Mucosa of descending colon (tissue), 3 donors: ENCODE measurements around the gene C7orf57. TPM values are rescaled to one million over a fixed set of nuclear protein-coding genes. Genes with fewer than 3 reads are reported as not detected.
"Not testable (repeated sequence)": the region's sequence is repeated elsewhere in the genome, so short reads cannot be mapped to it uniquely, and the experiment has no call there.

Source experiments
- ATAC-seq: fragments of 200-7000 bp; cut with Tn5 transposase; one replicate; pipeline ENCODE4 v1.9.1; 2020; ENCODE audit warnings: mild to moderate bottlenecking, moderate library complexity
- DNase-seq, 3 donors: peaks; one replicate each; pipeline ENCODE4 v3.0.0-alpha.2; 2020
- H3K36me3 ChIP-seq: fragments of 200-600 bp; one replicate; pipeline ENCODE4 v1.8.0; 2021; ENCODE audit warnings: low read depth, mild to moderate bottlenecking
- H3K4me1 ChIP-seq: fragments of 200-600 bp; one replicate; pipeline ENCODE4 v1.8.0; 2021; ENCODE audit warnings: low read depth, mild to moderate bottlenecking
- H3K4me3 ChIP-seq: fragments of 200-600 bp; one replicate; pipeline ENCODE4 v1.8.0; 2021; ENCODE audit warnings: mild to moderate bottlenecking
- H3K9me3 ChIP-seq: fragments of 200-600 bp; one replicate; pipeline ENCODE4 v1.8.0; 2021; ENCODE audit warnings: mild to moderate bottlenecking
- CTCF ChIP-seq: fragments of 200-600 bp; IDR thresholded peaks from one replicate; pipeline ENCODE4 v1.8.0; 2022; ENCODE audit warnings: antibody characterized with exemption, mild to moderate bottlenecking
- intact Hi-C, 2 donors: fragments of 100-400 bp; cut with DNase I in 1 of 2; cut with micrococcal nuclease in 1 of 2; formaldehyde crosslinking; loops; one replicate each; pipeline versions ENCODE4 v1.11.0 to v1.11.1; 2022; cut with DNase I, micrococcal nuclease
- total RNA-seq, 3 donors: library from RNA; stranded (reverse); fragmentation: NEBNext Ultra II Directional in 2 of 3; extraction: Animal tissue kit (Norgen Biotek cat#: 25700) in 2 of 3; gene quantifications; one replicate each; pipeline versions ENCODE4 v1.2.1 to v1.2.4, GENCODE V29; 2021 to 2023
- donor health status: DM: no; HTN: no; CAD: no; lungs with moderate emphysema.
- donor health status: DM: no; HTN: no; CAD: no.
- donor health status: DM: no; HTN: yes; CAD: no.

C7orf57 gene
- total RNA-seq, 3 donors from 2014 or later: not detected

GRCh38 chr7:47991741-47992311 lies 43.5 kb upstream of the C7orf57 start:
- peak; percentile 4 for TF ChIP-seq CTCF
- no peak overlapping the region for H3K4me3 ChIP-seq
- DNase-seq: peak; percentile 90 to 94 (median 93)
- H3K9me3 ChIP-seq: no peaks in the 10 kb centered on the region
- peak; percentile 99 for ATAC-seq
- H3K36me3 ChIP-seq: no peaks in the 10 kb centered on the region
- intact Hi-C loops: loop anchor here in 1 of 2 donors (10.0 kb wide), 1 partner anchor 113 kb away; no protein-coding TSS in a partner anchor
- no peaks in the 10 kb centered on the region for H3K4me1 ChIP-seq

- Histone ChIP-seq H3K36me3 (no peaks in the 10 kb centered on the region), H3K4me3 (no peak overlapping the region), H3K9me3 (no peaks in the 10 kb centered on the region), H3K4me1 (no peaks in the 10 kb centered on the region)
- DNase-seq: no peak
- TF ChIP-seq CTCF: no peak
- no peak for ATAC-seq
- intact Hi-C loops: loop anchor here in 1 of 2 donors (10.0 kb wide), 1 partner anchor 112 kb away; no protein-coding TSS in a partner anchor
Measured at GRCh38 chr7:47992446-47992845, 42.9 kb upstream of the C7orf57 start.

- Histone ChIP-seq H3K36me3 (no peaks in the 10 kb centered on the region), H3K4me1 (no peaks in the 10 kb centered on the region), H3K9me3 (no peaks in the 10 kb centered on the region), H3K4me3 (no peak overlapping the region)
- no peak for TF ChIP-seq CTCF
- intact Hi-C loops: loop anchor here in 1 of 2 donors (10.0 kb wide), 1 partner anchor 105 kb away; no protein-coding TSS in a partner anchor
- DNase-seq (no peak), ATAC-seq (no peak)
Measured at GRCh38 chr7:47999413-47999812, 35.9 kb upstream of the C7orf57 start.

GRCh38 chr7:48000164-48000563 lies 35.2 kb upstream of the C7orf57 start:
- ATAC-seq, H3K36me3 ChIP-seq, H3K9me3 ChIP-seq, intact Hi-C loops, H3K4me1 ChIP-seq, H3K4me3 ChIP-seq, DNase-seq: not testable (repeated sequence)

GRCh38 chr7:48004032-48004431 lies 31.3 kb upstream of the C7orf57 start:
- TF ChIP-seq CTCF: no peak
- Histone ChIP-seq H3K4me3 (no peak overlapping the region), H3K4me1 (no peaks in the 10 kb centered on the region), H3K9me3 (no peaks in the 10 kb centered on the region), H3K36me3 (no peaks in the 10 kb centered on the region)
- no peak for DNase-seq
- ATAC-seq: no peak
- intact Hi-C loops: no loop called here

- ATAC-seq (no peak), DNase-seq (no peak)
- Histone ChIP-seq H3K4me1 (no peaks in the 10 kb centered on the region), H3K36me3 (no peaks in the 10 kb centered on the region), H3K4me3 (no peak overlapping the region), H3K9me3 (no peaks in the 10 kb centered on the region)
- TF ChIP-seq CTCF: no peak
- intact Hi-C loops: no loop called here
Measured at GRCh38 chr7:48004638-48005037, 30.7 kb upstream of the C7orf57 start.
